OCI-LY1 (cell line): Measurements from ENCODE around the gene SRPRB.

ENCODE experiments used
- CTCF ChIP-seq: fragments of 200-600 bp; sonication (generic), shearing (Covaris generic); IDR thresholded peaks from 2 replicates; pipeline ENCODE4 v1.5.1; 2017; ENCODE audit warnings: mild to moderate bottlenecking, antibody characterized with exemption, low read length, moderate library complexity, mixed read lengths
- EZH2 ChIP-seq: fragments of 200-600 bp; sonication (generic), shearing (Covaris generic); IDR thresholded peaks from 2 replicates; pipeline ENCODE4 v1.8.0; 2017; ENCODE audit warnings: borderline replicate concordance, mixed run types, mild to moderate bottlenecking, antibody characterized with exemption, low read length, moderate library complexity, mixed read lengths

- TF ChIP-seq CTCF (no peak), EZH2 (no peak)
Measured at GRCh38 chr3:133788024-133788423, 17.6 kb upstream of the SRPRB start.
